BE2C (cell line): ENCODE measurements around the gene NCOA7.
"Not testable (repeated sequence)": the region's sequence is repeated elsewhere in the genome, so short reads cannot be mapped to it uniquely, and the experiment has no call there.

Experiments used
- DNase-seq: peaks from one replicate; pipeline ENCODE4 v3.0.0-alpha.2; 2020
- H3K27me3 ChIP-seq: fragments of 250-450 bp; sonication (Bioruptor Pico); 2 replicates; pipeline ENCODE4 v1.5.1; 2020; ENCODE audit warnings: mild to moderate bottlenecking
- H3K36me3 ChIP-seq: fragments of 250-450 bp; sonication (Bioruptor Pico); 2 replicates; pipeline ENCODE4 v1.5.1; 2020; ENCODE audit warnings: mild to moderate bottlenecking
- H3K4me1 ChIP-seq: fragments of 250-450 bp; sonication (Bioruptor Pico); 2 replicates; pipeline ENCODE4 v1.5.1; 2020
- H3K4me3 ChIP-seq: 2 replicates; pipeline ENCODE4 v1.5.1; 2011; ENCODE audit warnings: low read depth, low read length
- H3K9me3 ChIP-seq: fragments of 250-450 bp; sonication (Bioruptor Pico); 2 replicates; pipeline ENCODE4 v1.5.1; 2020
- TF ChIP-seq, protein P1 (sequence below): IDR thresholded peaks from 2 replicates; pipeline ENCODE4 v1.5.1; 2012; ENCODE audit warnings: mild to moderate bottlenecking, low read depth, low read length

The NCOA7 gene

DNA sequence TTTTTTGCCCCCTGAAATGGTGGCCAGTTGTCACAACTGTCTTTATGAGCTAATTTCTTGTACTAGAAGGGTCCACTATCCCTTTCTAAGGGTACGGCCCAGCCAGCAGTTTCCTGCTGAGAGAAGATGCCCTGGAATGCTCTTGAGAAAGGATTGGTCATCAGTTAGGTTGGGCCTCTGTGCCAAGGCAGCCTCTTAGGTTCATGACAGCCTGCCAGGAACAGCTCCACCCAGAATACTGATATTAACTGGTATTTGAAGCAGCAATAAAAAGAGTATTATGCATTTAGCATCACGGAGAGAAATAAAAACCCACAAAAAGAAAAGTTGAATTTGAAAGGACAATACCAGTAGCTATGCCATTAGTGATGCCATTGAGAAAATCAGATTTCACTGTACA lies 156.9 kb downstream of the NCOA7 start:
- Histone ChIP-seq H3K9me3 (no peaks in the 10 kb centered on the region), H3K4me1 (peaks cover 11% of the 10 kb centered on the region), H3K4me3 (no peak overlapping the region), H3K36me3 (no peaks in the 10 kb centered on the region), H3K27me3 (no peaks in the 10 kb centered on the region)
- DNase-seq: no peak
- TF ChIP-seq, protein P1, sequence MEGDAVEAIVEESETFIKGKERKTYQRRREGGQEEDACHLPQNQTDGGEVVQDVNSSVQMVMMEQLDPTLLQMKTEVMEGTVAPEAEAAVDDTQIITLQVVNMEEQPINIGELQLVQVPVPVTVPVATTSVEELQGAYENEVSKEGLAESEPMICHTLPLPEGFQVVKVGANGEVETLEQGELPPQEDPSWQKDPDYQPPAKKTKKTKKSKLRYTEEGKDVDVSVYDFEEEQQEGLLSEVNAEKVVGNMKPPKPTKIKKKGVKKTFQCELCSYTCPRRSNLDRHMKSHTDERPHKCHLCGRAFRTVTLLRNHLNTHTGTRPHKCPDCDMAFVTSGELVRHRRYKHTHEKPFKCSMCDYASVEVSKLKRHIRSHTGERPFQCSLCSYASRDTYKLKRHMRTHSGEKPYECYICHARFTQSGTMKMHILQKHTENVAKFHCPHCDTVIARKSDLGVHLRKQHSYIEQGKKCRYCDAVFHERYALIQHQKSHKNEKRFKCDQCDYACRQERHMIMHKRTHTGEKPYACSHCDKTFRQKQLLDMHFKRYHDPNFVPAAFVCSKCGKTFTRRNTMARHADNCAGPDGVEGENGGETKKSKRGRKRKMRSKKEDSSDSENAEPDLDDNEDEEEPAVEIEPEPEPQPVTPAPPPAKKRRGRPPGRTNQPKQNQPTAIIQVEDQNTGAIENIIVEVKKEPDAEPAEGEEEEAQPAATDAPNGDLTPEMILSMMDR: no peak

DNA sequence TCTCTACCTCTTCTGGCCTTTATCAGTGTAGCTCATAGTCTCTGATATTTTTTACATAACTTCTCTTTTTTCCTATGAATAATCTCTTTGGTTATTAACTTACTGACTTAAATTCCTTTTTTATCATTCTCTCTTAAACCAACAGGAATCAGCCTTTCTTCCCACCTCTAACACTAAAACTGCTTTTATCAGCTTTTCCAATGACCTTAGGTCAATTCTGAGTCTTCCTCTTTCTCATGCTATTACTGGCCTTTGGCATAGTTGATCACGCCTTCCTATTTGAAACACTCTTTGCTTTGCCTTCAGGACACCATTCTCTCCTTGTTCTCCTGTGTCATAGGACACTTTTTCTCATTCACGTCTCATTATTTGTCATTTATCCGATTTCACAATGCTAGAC lies 157.7 kb downstream of the NCOA7 start:
- TF ChIP-seq, protein P1: no peak
- H3K4me1 ChIP-seq: peaks cover 11% of the 10 kb centered on the region
- no peak for DNase-seq
- no peaks in the 10 kb centered on the region for H3K36me3 ChIP-seq
- H3K9me3 ChIP-seq: no peaks in the 10 kb centered on the region
- no peaks in the 10 kb centered on the region for H3K27me3 ChIP-seq
- no peak overlapping the region for H3K4me3 ChIP-seq

DNA sequence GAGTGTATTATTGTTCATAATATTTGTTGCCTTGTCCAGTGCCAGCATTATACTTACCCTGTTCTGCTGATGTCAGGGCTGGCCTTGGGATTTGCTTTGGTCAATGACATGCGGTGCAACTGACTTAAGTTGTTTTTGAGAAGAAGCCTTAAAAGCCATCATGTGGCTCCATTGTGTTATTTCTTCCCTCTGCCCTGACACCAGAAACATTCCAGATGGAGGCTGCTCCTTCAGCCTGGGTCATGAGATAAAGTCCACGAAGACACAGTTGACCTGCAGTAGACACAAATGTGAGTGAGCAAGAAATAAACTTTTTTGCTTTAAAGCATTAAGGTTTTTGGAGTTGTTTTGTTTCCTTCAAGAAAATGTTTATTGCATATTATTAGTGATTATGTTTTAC lies 158.3 kb downstream of the NCOA7 start:
- TF ChIP-seq, protein P1: no peak
- no peaks in the 10 kb centered on the region for H3K27me3 ChIP-seq
- no peaks in the 10 kb centered on the region for H3K36me3 ChIP-seq
- H3K9me3 ChIP-seq: no peaks in the 10 kb centered on the region
- H3K4me3 ChIP-seq: no peak overlapping the region
- peaks cover 11% of the 10 kb centered on the region for H3K4me1 ChIP-seq
- no peak for DNase-seq

DNA sequence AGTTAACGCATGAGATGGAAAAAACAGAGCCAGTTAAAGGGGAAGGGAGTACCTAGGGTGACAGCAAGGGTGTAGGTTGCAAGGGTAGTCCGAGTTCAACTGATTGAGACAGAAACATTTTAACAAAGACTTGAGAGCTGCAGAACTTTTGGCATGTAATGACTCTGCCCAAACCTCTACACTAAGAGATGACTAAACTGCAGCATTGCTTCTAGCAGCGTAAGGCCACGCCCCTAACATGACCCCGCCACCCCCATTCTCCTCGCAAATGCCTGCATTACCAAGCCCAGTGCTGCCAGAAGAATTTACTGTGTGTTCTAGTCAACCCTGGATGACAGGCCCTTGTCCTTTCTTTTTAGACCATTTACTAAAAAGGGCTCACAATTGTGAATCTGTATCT lies 159.5 kb downstream of the NCOA7 start:
- H3K27me3 ChIP-seq: no peaks in the 10 kb centered on the region
- H3K36me3 ChIP-seq: no peaks in the 10 kb centered on the region
- TF ChIP-seq, protein P1: no peak
- no peak for DNase-seq
- H3K4me1 ChIP-seq: peaks cover 11% of the 10 kb centered on the region
- no peaks in the 10 kb centered on the region for H3K9me3 ChIP-seq
- no peak overlapping the region for H3K4me3 ChIP-seq

DNA sequence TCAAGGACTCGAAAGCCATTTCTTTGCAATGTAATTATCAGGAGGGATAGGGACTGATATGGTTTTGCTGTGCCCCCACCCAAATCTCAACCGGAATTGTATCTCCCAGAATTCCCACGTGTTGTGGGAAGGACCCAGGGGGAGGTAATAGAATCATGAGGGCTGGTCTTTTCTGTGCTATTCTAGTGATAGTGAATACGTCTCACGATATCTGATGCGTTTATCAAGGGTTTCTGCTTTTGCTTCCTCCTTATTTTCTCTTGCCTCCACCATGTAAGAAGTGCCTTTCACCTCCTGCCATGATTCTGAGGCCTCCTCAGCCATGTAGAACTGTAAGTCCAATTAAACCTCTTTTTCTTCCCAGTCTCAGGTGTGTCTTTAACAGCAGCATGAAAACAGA lies 160.0 kb downstream of the NCOA7 start:
- H3K4me3 ChIP-seq, DNase-seq, H3K9me3 ChIP-seq, H3K36me3 ChIP-seq, H3K4me1 ChIP-seq, H3K27me3 ChIP-seq: not testable (repeated sequence)

DNA sequence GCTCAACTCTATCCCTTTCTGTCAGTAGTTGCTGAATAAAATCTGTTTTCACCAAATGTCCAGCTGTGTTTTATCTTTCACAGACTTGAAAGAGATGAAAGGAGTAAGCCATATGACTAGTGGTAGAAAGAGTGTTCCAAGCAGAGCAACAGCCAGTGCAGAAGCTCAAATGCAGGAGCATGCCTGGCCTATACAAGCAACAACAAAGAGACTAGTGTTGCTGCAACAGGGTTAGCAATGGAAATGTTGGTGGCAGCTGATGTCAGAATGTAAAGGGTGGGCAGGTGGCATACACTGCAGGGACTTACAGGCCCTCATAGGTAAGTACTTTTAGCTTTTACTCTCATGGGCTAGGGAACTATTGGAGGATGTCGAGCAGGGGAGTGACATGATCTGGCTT lies 160.6 kb downstream of the NCOA7 start:
- Histone ChIP-seq H3K9me3 (no peaks in the 10 kb centered on the region), H3K27me3 (no peaks in the 10 kb centered on the region), H3K4me1 (peaks cover 5% of the 10 kb centered on the region; the same call in 1 of the 2 replicates), H3K36me3 (no peaks in the 10 kb centered on the region), H3K4me3 (no peak overlapping the region)
- TF ChIP-seq, protein P1: no peak
- no peak for DNase-seq
